ENCODE results near the gene PPIH. TPM values are rescaled to one million over a fixed set of nuclear protein-coding genes. Genes with fewer than 3 reads are reported as not detected.

Gene PPIH
- total RNA-seq, 1 donor from 2014 or later, result 64.1 TPM

DNA sequence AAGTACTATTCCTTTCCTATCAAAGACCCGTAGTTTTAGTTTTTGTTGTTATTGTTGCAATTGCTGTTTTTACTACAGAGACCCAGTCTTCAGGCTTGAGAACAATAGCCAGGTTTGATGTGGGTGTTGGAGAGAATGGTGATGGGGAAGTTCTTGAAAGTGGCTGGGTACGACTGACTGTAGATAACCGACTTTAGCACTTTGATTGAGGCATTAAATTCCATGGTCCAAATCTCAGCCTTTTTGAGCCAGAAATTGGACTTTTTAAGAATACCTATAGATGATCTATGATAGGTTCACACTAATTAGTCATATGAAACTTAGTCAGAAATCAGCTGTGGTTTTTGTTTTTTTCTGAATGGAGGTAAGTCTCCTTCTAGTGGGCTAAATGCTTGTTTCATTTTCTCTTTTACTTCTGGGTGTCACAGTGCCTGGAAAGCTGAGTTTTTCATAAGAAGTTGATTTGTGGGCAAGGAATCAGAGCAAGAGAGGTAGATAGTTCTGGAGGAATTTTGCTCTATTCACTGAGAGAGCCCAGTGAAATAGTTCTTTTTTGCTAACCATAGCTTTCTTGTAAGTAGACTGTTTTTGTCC is 2.8 kb downstream of the PPIH start:
- Mint-ChIP-seq H3K9me3 (no peaks in the 10 kb centered on the region), H3K36me3 (ENCODE audit: low read depth) (peaks cover 62% of the 10 kb centered on the region), H3K27ac (no peak overlapping the region), H3K27me3 (no peaks in the 10 kb centered on the region), H3K4me3 (no peak overlapping the region), H3K4me1 (peaks cover 35% of the 10 kb centered on the region)
- POLR2A ChIA-PET, result no interaction called here
- ATAC-seq (ENCODE audit: low read depth) (no peak), DNase-seq (no peak)
- TF ChIP-seq, protein P1, sequence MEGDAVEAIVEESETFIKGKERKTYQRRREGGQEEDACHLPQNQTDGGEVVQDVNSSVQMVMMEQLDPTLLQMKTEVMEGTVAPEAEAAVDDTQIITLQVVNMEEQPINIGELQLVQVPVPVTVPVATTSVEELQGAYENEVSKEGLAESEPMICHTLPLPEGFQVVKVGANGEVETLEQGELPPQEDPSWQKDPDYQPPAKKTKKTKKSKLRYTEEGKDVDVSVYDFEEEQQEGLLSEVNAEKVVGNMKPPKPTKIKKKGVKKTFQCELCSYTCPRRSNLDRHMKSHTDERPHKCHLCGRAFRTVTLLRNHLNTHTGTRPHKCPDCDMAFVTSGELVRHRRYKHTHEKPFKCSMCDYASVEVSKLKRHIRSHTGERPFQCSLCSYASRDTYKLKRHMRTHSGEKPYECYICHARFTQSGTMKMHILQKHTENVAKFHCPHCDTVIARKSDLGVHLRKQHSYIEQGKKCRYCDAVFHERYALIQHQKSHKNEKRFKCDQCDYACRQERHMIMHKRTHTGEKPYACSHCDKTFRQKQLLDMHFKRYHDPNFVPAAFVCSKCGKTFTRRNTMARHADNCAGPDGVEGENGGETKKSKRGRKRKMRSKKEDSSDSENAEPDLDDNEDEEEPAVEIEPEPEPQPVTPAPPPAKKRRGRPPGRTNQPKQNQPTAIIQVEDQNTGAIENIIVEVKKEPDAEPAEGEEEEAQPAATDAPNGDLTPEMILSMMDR (IDR thresholded peaks at IDR 0.05), result no peak
- CTCF ChIA-PET, result no interaction called here
- intact Hi-C loops (cut with micrococcal nuclease), result no loop called here

DNA sequence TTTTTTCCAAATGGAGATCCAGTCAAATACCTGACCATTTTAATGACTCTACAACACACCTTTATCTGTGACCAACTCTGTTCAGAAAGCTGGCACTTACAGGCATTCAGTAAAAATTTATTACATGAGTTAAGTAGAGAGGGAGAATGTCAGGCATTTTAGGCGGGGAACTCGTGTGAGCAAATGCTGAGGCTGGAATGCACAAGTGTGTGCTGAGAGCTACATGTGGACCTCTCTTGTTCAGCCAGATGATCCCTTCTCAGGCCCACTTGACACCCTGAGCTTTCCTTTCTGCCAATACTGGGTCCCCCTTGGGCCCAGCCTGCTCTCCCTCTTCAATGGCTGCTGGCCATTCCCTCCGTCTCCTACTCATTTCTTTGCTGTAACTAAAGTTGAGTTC is 11.7 kb downstream of the PPIH start:
- TF ChIP-seq, protein P1 (IDR thresholded peaks at IDR 0.05), result no peak
- ChIA-PET CTCF (no interaction called here), POLR2A (interaction anchor here (1.6 to 2.0 kb wide), 2 partner anchors 12 kb away, joined by 4 to 15 read pairs; partner anchors contain the start of genes PPIH and YBX1)
- H3K4me1 Mint-ChIP-seq, result no peaks in the 10 kb centered on the region
- DNase-seq (no peak), ATAC-seq (ENCODE audit: low read depth) (no peak)
- peaks cover 77% of the 10 kb centered on the region for H3K36me3 Mint-ChIP-seq (ENCODE audit: low read depth)
- intact Hi-C loops (cut with micrococcal nuclease), result no loop called here
- H3K27me3 Mint-ChIP-seq, result no peaks in the 10 kb centered on the region
- H3K27ac Mint-ChIP-seq, result no peak overlapping the region
- H3K4me3 Mint-ChIP-seq, result no peak overlapping the region
- H3K9me3 Mint-ChIP-seq, result no peaks in the 10 kb centered on the region

GRCh38 chr1:42670425-42670824 is 12.2 kb downstream of the PPIH start:
- no peak overlapping the region for H3K27ac Mint-ChIP-seq
- peaks cover 77% of the 10 kb centered on the region for H3K36me3 Mint-ChIP-seq (ENCODE audit: low read depth)
- no peak overlapping the region for H3K4me3 Mint-ChIP-seq
- ChIA-PET CTCF (no interaction called here), POLR2A (interaction anchor here (0.6 to 1.6 kb wide), 2 partner anchors 12 kb away, joined by 4 read pairs; partner anchors contain the start of genes PPIH and YBX1)
- DNase-seq (no peak), ATAC-seq (ENCODE audit: low read depth) (no peak)
- intact Hi-C loops (cut with micrococcal nuclease), result no loop called here
- H3K9me3 Mint-ChIP-seq, result no peaks in the 10 kb centered on the region
- H3K27me3 Mint-ChIP-seq, result no peaks in the 10 kb centered on the region
- TF ChIP-seq, protein P1 (IDR thresholded peaks at IDR 0.05), result no peak
- H3K4me1 Mint-ChIP-seq, result no peaks in the 10 kb centered on the region

- no peaks in the 10 kb centered on the region for H3K4me1 Mint-ChIP-seq
- intact Hi-C loops (cut with micrococcal nuclease), result no loop called here
- H3K36me3 Mint-ChIP-seq (ENCODE audit: low read depth), result peaks cover 52% of the 10 kb centered on the region
- ChIA-PET CTCF (no interaction called here), POLR2A (interaction anchor here (2.1 kb wide), 1 partner anchor 16 kb away, joined by 7 read pairs; the partner anchor contains the start of gene PPIH)
- H3K4me3 Mint-ChIP-seq, result no peak overlapping the region
- ATAC-seq (ENCODE audit: low read depth), result no peak
- no peaks in the 10 kb centered on the region for H3K9me3 Mint-ChIP-seq
- no peak overlapping the region for H3K27ac Mint-ChIP-seq
- no peak for DNase-seq
- H3K27me3 Mint-ChIP-seq, result no peaks in the 10 kb centered on the region
- TF ChIP-seq, protein P1 (IDR thresholded peaks at IDR 0.05), result no peak
Observed at GRCh38 chr1:42674214-42674613, 16.0 kb downstream of the PPIH start.

GRCh38 chr1:42674682-42675081 is 16.5 kb downstream of the PPIH start:
- intact Hi-C loops (cut with micrococcal nuclease), result no loop called here
- DNase-seq (no peak), ATAC-seq (ENCODE audit: low read depth) (no peak)
- no peaks in the 10 kb centered on the region for H3K27me3 Mint-ChIP-seq
- no peak overlapping the region for H3K4me3 Mint-ChIP-seq
- no peak overlapping the region for H3K27ac Mint-ChIP-seq
- no peaks in the 10 kb centered on the region for H3K4me1 Mint-ChIP-seq
- H3K36me3 Mint-ChIP-seq (ENCODE audit: low read depth), result peaks cover 50% of the 10 kb centered on the region
- ChIA-PET POLR2A (interaction anchor here (2.1 kb wide), 1 partner anchor 17 kb away, joined by 7 read pairs; the partner anchor contains the start of gene PPIH), CTCF (no interaction called here)
- TF ChIP-seq, protein P1 (IDR thresholded peaks at IDR 0.05), result no peak
- H3K9me3 Mint-ChIP-seq, result no peaks in the 10 kb centered on the region

All from activated B cell treated with CpG ODN at 0.5 μM for 24 hours (primary cell).